ENCODE measurements around the gene GPANK1. TPM values are rescaled to one million over a fixed set of nuclear protein-coding genes. Genes with fewer than 3 reads are reported as not detected.
A peak's percentile ranks its signal among the peaks of the same experiment; 100 is the strongest.

Gene GPANK1
- total and polyA plus RNA-seq, 2 of the 13 experiments (the other 11 are each of a cell fraction or from before 2014, with no cell fraction given), result 15.4 to 22.8 TPM

- TF ChIP-seq RERE (CRISPR knock-in tag; IDR thresholded peaks at IDR 0.05; ENCODE audit: low read depth), result no peak
- no peak; the same call in 1 of the 2 replicates for TF ChIP-seq RFXAP (CRISPR knock-in tag; IDR thresholded peaks at IDR 0.05; ENCODE audit: borderline replicate concordance)
- TF ChIP-seq ZNF839 (CRISPR knock-in tag; IDR thresholded peaks at IDR 0.05; ENCODE audit: borderline replicate concordance), result no peak
- no peak; the same call in 1 of the 2 replicates for TF ChIP-seq ZSCAN31 (CRISPR knock-in tag; IDR thresholded peaks at IDR 0.05; ENCODE audit: low read depth)
- no peak for TF ChIP-seq ZNF569 (CRISPR knock-in tag; IDR thresholded peaks at IDR 0.05; ENCODE audit: borderline replicate concordance)
- 0 out of 2 replicates have a peak, but pooled peaks have one; percentile 25 for TF ChIP-seq ZNF20 (CRISPR knock-in tag; IDR thresholded peaks at IDR 0.05)
- TF ChIP-seq ELF3 (CRISPR knock-in tag; IDR thresholded peaks at IDR 0.05), result 0 out of 2 replicates have a peak, but pooled peaks have one; percentile 10
- TF ChIP-seq ZFY (CRISPR knock-in tag; IDR thresholded peaks at IDR 0.05), result peak; percentile 73
- peak; percentile 21; the same call in 1 of the 2 replicates for TF ChIP-seq ZNF768 (CRISPR knock-in tag; IDR thresholded peaks at IDR 0.05)
- TF ChIP-seq ZNF841 (CRISPR knock-in tag; IDR thresholded peaks at IDR 0.05; ENCODE audit: borderline replicate concordance), result no peak
- TF ChIP-seq TERF1 (CRISPR knock-in tag; IDR thresholded peaks at IDR 0.05), result 0 out of 2 replicates have a peak, but pooled peaks have one; percentile 40
- TF ChIP-seq TEF (CRISPR knock-in tag; IDR thresholded peaks at IDR 0.05), result no peak
- no peak for TF ChIP-seq RNF2 (conservative IDR thresholded peaks at IDR 0.05; ENCODE audit: low read depth)
- TF ChIP-seq GATAD2A (CRISPR knock-in tag; IDR thresholded peaks at IDR 0.05), result peak; percentile 61
- TF ChIP-seq ZNF354B (CRISPR knock-in tag; IDR thresholded peaks at IDR 0.05), result no peak
- TF ChIP-seq MAZ (IDR thresholded peaks at IDR 0.05; ENCODE audit: borderline replicate concordance, low read depth, low read length), result no peak; the same call in 1 of the 2 replicates
- no peak for TF ChIP-seq MAZ (CRISPR knock-in tag; IDR thresholded peaks at IDR 0.05; ENCODE audit: low read depth)
- TF ChIP-seq CBX2 (IDR thresholded peaks at IDR 0.05; ENCODE audit: low read depth, low read length), result no peak
- TF ChIP-seq CBX2 (CRISPR knock-in tag; IDR thresholded peaks at IDR 0.05; ENCODE audit: low read depth), result no peak
- no peak for TF ChIP-seq ATF6 (CRISPR knock-in tag; conservative IDR thresholded peaks at IDR 0.05)
- no peak; the same call in 1 of the 2 replicates for TF ChIP-seq ZKSCAN1 (IDR thresholded peaks at IDR 0.05; ENCODE audit: low read length)
Measured at GRCh38 chr6:31652925-31653724, 11.7 kb downstream of the GPANK1 start (continued).

Measured in HepG2 (cell line).